GM12878 (cell line): Measurements from ENCODE around the gene RIN1.

Source experiments
- CTCF ChIP-seq, 3 experiments: IDR thresholded peaks in 2 of 3; conservative IDR thresholded peaks in 1 of 3; 2 replicates each; pipeline ENCODE4 v1.5.1; 2011; ENCODE audit warnings: low read depth in 3 of 3, low read length in 3 of 3, mild to moderate bottlenecking in 3 of 3, control low read depth in 2 of 3, moderate library complexity in 2 of 3, inconsistent platforms in 1 of 3, mixed read lengths in 1 of 3; ENCODE audit not compliant: control insufficient read depth in 2 of 3, insufficient read depth in 1 of 3; ENCODE audit errors: extremely low read depth in 1 of 3
- EZH2 ChIP-seq: IDR thresholded peaks from 2 replicates; pipeline ENCODE4 v1.6.1; 2012; ENCODE audit warnings: low read depth, mild to moderate bottlenecking, control low read depth, inconsistent platforms, low read length, borderline replicate concordance; ENCODE audit not compliant: control insufficient read depth
- NFIC ChIP-seq: IDR thresholded peaks from 2 replicates; pipeline ENCODE4 v1.6.1; 2012; ENCODE audit warnings: low read depth, mild to moderate bottlenecking, inconsistent platforms, low read length, moderate library complexity
- RCOR1 ChIP-seq: conservative IDR thresholded peaks from 2 replicates; pipeline ENCODE4 v1.6.1; 2012; ENCODE audit warnings: low read depth, low read length, improper control_type of control experiment
- ZBTB4 ChIP-seq: fragments of 450-650 bp; formaldehyde crosslinking; IDR thresholded peaks from 2 replicates; pipeline ENCODE4 v1.4.0; 2022; ENCODE audit warnings: mild to moderate bottlenecking, moderate library complexity

- no peak for TF ChIP-seq RCOR1
- no peak for TF ChIP-seq ZBTB4 (CRISPR knock-in tag)
- no peak for TF ChIP-seq CTCF (IDR thresholded peaks at IDR 0.05 in 2 of 3, conservative IDR thresholded peaks at IDR 0.05 in 1 of 3; ENCODE audit: control insufficient read depth in 2 of 3, extremely low read depth in 1 of 3, insufficient read depth in 1 of 3, low read depth in 3 of 3, low read length in 3 of 3)
- TF ChIP-seq NFIC, result no peak
- no peak for TF ChIP-seq EZH2
Measured at GRCh38 chr11:66361502-66361941, 25.3 kb upstream of the RIN1 start.
